GM23338 (cell line): ENCODE results near the gene RAPGEF4.

ENCODE experiments used
- CREB1 ChIP-seq: fragments of 250-450 bp; sonication (Bioruptor Pico); IDR thresholded peaks from 2 replicates; pipeline ENCODE4 v1.5.0; 2020; ENCODE audit warnings: low read depth, mild to moderate bottlenecking, moderate library complexity
- CTCF ChIP-seq, 2 experiments: fragments of 200-600 bp in 1 of 2; sonication (generic) in 1 of 2; conservative IDR thresholded peaks; 2 replicates each; pipeline versions ENCODE4 v1.5.1 to v1.6.1; 2016 to 2017; ENCODE audit warnings: antibody characterized with exemption in 2 of 2, low read depth in 2 of 2, mild to moderate bottlenecking in 2 of 2, moderate library complexity in 1 of 2
- ETS1 ChIP-seq: IDR thresholded peaks from 2 replicates; pipeline ENCODE4 v1.6.1; 2016; ENCODE audit warnings: antibody characterized with exemption
- EZH2 ChIP-seq: fragments of 200-600 bp; sonication (generic); IDR thresholded peaks from one replicate; pipeline ENCODE4 v1.8.0; 2017; ENCODE audit warnings: antibody characterized with exemption, mild to moderate bottlenecking, low read depth; ENCODE audit not compliant: unreplicated experiment
- EZH2phosphoT487 ChIP-seq: fragments of 200-600 bp; sonication (generic); IDR thresholded peaks from one replicate; pipeline ENCODE4 v1.8.1; 2018; ENCODE audit warnings: antibody characterized with exemption; ENCODE audit not compliant: unreplicated experiment
- JUNB ChIP-seq: IDR thresholded peaks from one replicate; pipeline ENCODE4 v1.6.1; 2016; ENCODE audit warnings: antibody characterized with exemption; ENCODE audit not compliant: unreplicated experiment
- NANOG ChIP-seq: IDR thresholded peaks from 2 replicates; pipeline ENCODE4 v1.6.1; 2016; ENCODE audit warnings: antibody characterized with exemption, borderline replicate concordance
- POLR2AphosphoS5 ChIP-seq: IDR thresholded peaks from 2 replicates; pipeline ENCODE4 v1.6.1; 2016; ENCODE audit warnings: antibody characterized with exemption, low read depth
- REST ChIP-seq: IDR thresholded peaks from one replicate; pipeline ENCODE4 v1.6.1; 2018; ENCODE audit warnings: antibody characterized with exemption; ENCODE audit not compliant: unreplicated experiment
- STAT1 ChIP-seq: IDR thresholded peaks from one replicate; pipeline ENCODE4 v1.6.1; 2016; ENCODE audit warnings: antibody characterized with exemption; ENCODE audit not compliant: unreplicated experiment
- ZNF114 ChIP-seq: fragments of 250-450 bp; sonication (Bioruptor Pico); IDR thresholded peaks from 2 replicates; pipeline ENCODE4 v1.5.0; 2020; ENCODE audit warnings: mild to moderate bottlenecking, moderate library complexity
- ZNF331 ChIP-seq: fragments of 250-450 bp; sonication (Bioruptor Pico); IDR thresholded peaks from 2 replicates; pipeline ENCODE4 v1.5.0; 2020; ENCODE audit warnings: low read depth, mild to moderate bottlenecking, moderate library complexity

GRCh38 chr2:172826522-172826921 is 90.9 kb downstream of the RAPGEF4 start:
- TF ChIP-seq CTCF (conservative IDR thresholded peaks at IDR 0.05; ENCODE audit: low read depth in 2 of 2) (no peak), REST (no peak), EZH2 (no peak), JUNB (no peak), POLR2AphosphoS5 (no peak), EZH2phosphoT487 (no peak), NANOG (no peak), CREB1 (no peak), ETS1 (no peak), STAT1 (no peak), ZNF114 (no peak), ZNF331 (no peak)
